Aorta (tissue), 5 donors: ENCODE measurements around the gene EDEM2. TPM values are rescaled to one million over a fixed set of nuclear protein-coding genes. Genes with fewer than 3 reads are reported as not detected.
"Not testable (repeated sequence)": the region's sequence is repeated elsewhere in the genome, so short reads cannot be mapped to it uniquely, and the experiment has no call there.

ENCODE experiments used
- ATAC-seq: fragments of 200-7000 bp; cut with Tn5 transposase; one replicate; pipeline ENCODE4 v1.9.1; 2022; ENCODE audit warnings: moderate library complexity; ENCODE audit not compliant: low FRiP score
- DNase-seq, 2 donors: peaks; one replicate each; pipeline ENCODE4 v3.0.0-alpha.2; 2020
- H3K27ac ChIP-seq, 2 donors: one replicate each; pipeline ENCODE4 v1.5.1; 2013; ENCODE audit warnings: low read length in 2 of 2, mild to moderate bottlenecking in 2 of 2, moderate library complexity in 2 of 2, control low read depth in 1 of 2, inconsistent platforms in 1 of 2, low read depth in 1 of 2
- H3K27me3 ChIP-seq, 2 donors: one replicate each; pipeline ENCODE4 v1.6.1; 2013; ENCODE audit warnings: control low read depth in 1 of 2, low read length in 1 of 2, mild to moderate bottlenecking in 1 of 2, moderate library complexity in 1 of 2; ENCODE audit not compliant: insufficient read depth in 2 of 2, control insufficient read depth in 1 of 2
- H3K36me3 ChIP-seq, 2 donors: one replicate each; pipeline ENCODE4 v1.6.1; 2013; ENCODE audit warnings: control low read depth in 1 of 2, low read length in 1 of 2, mild to moderate bottlenecking in 1 of 2; ENCODE audit not compliant: insufficient read depth in 2 of 2, control insufficient read depth in 1 of 2
- H3K4me1 ChIP-seq, 2 donors: one replicate each; pipeline ENCODE4 v1.6.1; 2013; ENCODE audit warnings: low read length in 2 of 2, control low read depth in 1 of 2, mild to moderate bottlenecking in 1 of 2, moderate library complexity in 1 of 2; ENCODE audit not compliant: insufficient read depth in 2 of 2, control insufficient read depth in 1 of 2
- H3K4me3 ChIP-seq, 2 donors: one replicate each; pipeline ENCODE4 v1.5.1; 2013; ENCODE audit warnings: low read length in 2 of 2, control low read depth in 1 of 2, mild to moderate bottlenecking in 1 of 2
- H3K9me3 ChIP-seq: one replicate; pipeline ENCODE4 v1.6.1; 2013; ENCODE audit warnings: mild to moderate bottlenecking, low read length; ENCODE audit not compliant: control insufficient read depth
- WGBS, 2 donors: extraction: QIAGEN DNeasy Blood & Tissue Kit; methylation state at CpG; one replicate each; pipeline ENCODE4 v1.1.7; 2013; 5-methylcytosine and 5-hydroxymethylcytosine counted together
- intact Hi-C, 2 donors: fragments of 100-400 bp; cut with DNase I; formaldehyde crosslinking; loops; one replicate each; pipeline versions ENCODE4 v1.14.2 to v1.15.0; 2022
- polyA plus RNA-seq, 2 donors: library from polyadenylated mRNA; stranded (reverse); fragments of 200-250 nt; gene quantifications; one replicate each; pipeline ENCODE4 v1.2.3, GENCODE V29; 2013
- total RNA-seq, 2 donors: library from RNA; stranded (reverse); fragmentation: NEBNext Ultra II Directional; extraction: Animal tissue kit (Norgen Biotek cat#: 25700); gene quantifications; one replicate each; pipeline ENCODE4 v1.2.1, GENCODE V29; 2021
- donor health status: healthy with polysubstance abuse.
- donor health status: Bipolar disorder and iron deficiency.
- donor health status: DM: no; HTN: no; CAD: no.
- donor health status: DM: no; HTN: no; CAD: no.
- donor health status: DM: yes; HTN: yes; CAD: no.

Gene EDEM2
- total and polyA plus RNA-seq, 4 donors = 11.0 to 32.1 (median 22.5) TPM

- 62 to 72% methylated on average over 5 of the region's 5 CpGs for WGBS, 2 donors
- Histone ChIP-seq H3K36me3 (no peaks in the 10 kb centered on the region), H3K4me3 (no peak overlapping the region), H3K27ac (no peak overlapping the region), H3K27me3 (no peaks in the 10 kb centered on the region), H3K4me1 (no peaks in the 10 kb centered on the region), H3K9me3 (no peaks in the 10 kb centered on the region)
- DNase-seq (no peak), ATAC-seq (no peak)
- intact Hi-C loops = no loop called here
Observed at GRCh38 chr20:35087791-35088190, 59.3 kb downstream of the EDEM2 start.

DNA sequence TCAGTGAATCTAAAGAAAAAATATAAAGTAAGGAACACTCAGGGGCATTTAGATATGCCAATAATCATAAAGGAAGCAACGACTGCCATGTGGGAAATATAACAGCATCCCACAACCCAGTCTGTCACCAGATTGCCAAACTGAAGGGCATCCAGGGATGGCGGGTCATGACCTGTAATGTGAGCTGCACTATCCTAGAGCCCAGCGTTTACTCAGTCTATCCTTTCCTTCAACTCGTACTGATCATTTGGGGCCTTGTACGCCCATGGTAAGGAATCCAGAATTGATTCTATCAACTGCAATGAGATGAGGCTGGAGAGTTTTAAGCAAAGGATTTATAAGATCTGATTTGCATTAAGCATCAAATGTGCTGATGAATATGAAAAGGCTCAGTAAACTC lies 59.8 kb downstream of the EDEM2 start:
- Histone ChIP-seq H3K4me3 (no peak overlapping the region), H3K36me3 (no peaks in the 10 kb centered on the region), H3K4me1 (no peaks in the 10 kb centered on the region), H3K27ac (no peak overlapping the region), H3K27me3 (no peaks in the 10 kb centered on the region), H3K9me3 (no peaks in the 10 kb centered on the region)
- 62 to 71% methylated on average over 5 of the region's 5 CpGs for WGBS, 2 donors
- DNase-seq (no peak), ATAC-seq (no peak)
- intact Hi-C loops = no loop called here

- 91 to 92% methylated on average over 11 of the region's 11 CpGs for WGBS, 2 donors
- H3K36me3 ChIP-seq = no peaks in the 10 kb centered on the region
- intact Hi-C loops = no loop called here
- DNase-seq = no peak
- H3K9me3 ChIP-seq = no peaks in the 10 kb centered on the region
- no peak overlapping the region for H3K4me3 ChIP-seq
- H3K27ac ChIP-seq = no peak overlapping the region
- H3K27me3 ChIP-seq = no peaks in the 10 kb centered on the region
- peaks cover 0 to 2% of the 10 kb centered on the region in 2 donors for H3K4me1 ChIP-seq
- ATAC-seq = no peak
Observed at GRCh38 chr20:35085477-35086225, 61.5 kb downstream of the EDEM2 start.

DNA sequence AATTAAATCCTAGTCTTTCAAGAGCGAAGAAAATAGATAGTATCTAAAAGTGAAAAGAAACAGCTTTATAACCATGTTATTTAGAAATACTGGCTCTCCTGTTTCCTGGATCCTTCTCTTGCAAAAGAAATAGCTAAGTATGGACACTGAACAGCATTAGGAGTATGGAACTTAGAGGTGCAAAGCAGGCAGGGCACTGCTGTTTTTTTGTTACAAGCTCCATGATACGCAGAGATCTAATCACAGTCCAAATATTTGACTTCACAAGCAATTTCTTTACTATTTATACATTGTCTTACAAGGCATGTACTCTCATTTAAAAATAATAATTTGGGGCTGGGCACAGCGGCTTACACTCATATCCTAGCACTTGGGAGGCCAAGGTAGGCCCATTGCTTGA lies 62.1 kb downstream of the EDEM2 start:
- Histone ChIP-seq H3K4me3 (no peak overlapping the region), H3K36me3 (no peaks in the 10 kb centered on the region), H3K27ac (no peak overlapping the region), H3K27me3 (no peaks in the 10 kb centered on the region), H3K9me3 (no peaks in the 10 kb centered on the region), H3K4me1 (peaks cover 0 to 2% of the 10 kb centered on the region in 2 donors)
- 74 to 76% methylated on average over 3 of the region's 3 CpGs for WGBS, 2 donors
- DNase-seq (no peak), ATAC-seq (no peak)
- intact Hi-C loops = no loop called here

DNA sequence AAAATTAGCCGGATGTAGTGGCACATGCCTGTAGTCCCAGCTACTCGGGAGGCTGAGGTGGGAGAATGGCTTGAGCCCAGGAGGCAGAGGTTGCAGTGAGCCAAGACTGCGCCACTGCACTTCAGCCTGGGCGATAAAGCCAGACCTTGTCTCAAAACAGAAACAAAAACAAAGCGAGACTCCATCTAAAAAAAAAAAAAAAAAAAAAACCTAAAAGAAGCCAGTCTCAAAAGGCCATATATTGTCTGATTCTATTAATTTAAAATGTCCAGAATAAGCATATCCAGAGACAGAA lies 66.8 kb downstream of the EDEM2 start:
- DNase-seq, H3K27ac ChIP-seq, H3K4me3 ChIP-seq, H3K4me1 ChIP-seq, H3K27me3 ChIP-seq, H3K9me3 ChIP-seq, H3K36me3 ChIP-seq, intact Hi-C loops, ATAC-seq: not testable (repeated sequence)
- 13 to 14% methylated on average over 5 of the region's 5 CpGs for WGBS, 2 donors

- no peak overlapping the region for H3K27ac ChIP-seq
- intact Hi-C loops = no loop called here
- no peak overlapping the region for H3K4me3 ChIP-seq
- DNase-seq = no peak
- no peak for ATAC-seq
- H3K9me3 ChIP-seq = no peaks in the 10 kb centered on the region
- peaks cover 4 to 6% of the 10 kb centered on the region in 2 donors for H3K36me3 ChIP-seq
- H3K4me1 ChIP-seq = peaks cover 0 to 2% of the 10 kb centered on the region in 2 donors
- WGBS, 2 donors = 79 to 89% methylated on average over 8 of the region's 8 CpGs
- H3K27me3 ChIP-seq = no peaks in the 10 kb centered on the region
Observed at GRCh38 chr20:35079472-35080347, 67.4 kb downstream of the EDEM2 start.

DNA sequence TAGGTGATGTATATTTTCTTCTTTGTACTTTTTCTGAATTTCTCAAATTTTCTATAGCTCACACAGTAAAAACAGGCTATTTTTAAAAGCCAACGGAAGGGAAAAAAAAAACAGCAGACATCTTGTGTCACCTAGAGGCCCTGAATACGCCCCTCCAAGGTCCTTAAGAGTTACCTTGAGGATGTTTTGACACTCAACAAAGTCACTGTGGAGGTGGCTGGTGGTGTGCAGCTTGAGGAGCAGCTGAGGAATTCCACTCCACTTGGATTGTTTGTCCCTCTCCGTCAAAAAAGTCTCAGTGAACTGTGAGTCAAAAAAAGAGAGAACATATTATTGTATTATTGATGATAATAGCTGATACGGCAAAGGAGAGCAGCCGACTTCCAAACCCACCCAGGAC lies 69.3 kb downstream of the EDEM2 start:
- no peaks in the 10 kb centered on the region for H3K9me3 ChIP-seq
- DNase-seq = no peak
- intact Hi-C loops = no loop called here
- no peak overlapping the region for H3K27ac ChIP-seq
- no peak overlapping the region for H3K4me3 ChIP-seq
- H3K4me1 ChIP-seq = peaks cover 0 to 2% of the 10 kb centered on the region in 2 donors
- no peaks in the 10 kb centered on the region for H3K27me3 ChIP-seq
- WGBS, 2 donors = 94 to 96% methylated on average over 5 of the region's 5 CpGs
- peaks cover 4 to 6% of the 10 kb centered on the region in 2 donors for H3K36me3 ChIP-seq
- no peak for ATAC-seq

DNA sequence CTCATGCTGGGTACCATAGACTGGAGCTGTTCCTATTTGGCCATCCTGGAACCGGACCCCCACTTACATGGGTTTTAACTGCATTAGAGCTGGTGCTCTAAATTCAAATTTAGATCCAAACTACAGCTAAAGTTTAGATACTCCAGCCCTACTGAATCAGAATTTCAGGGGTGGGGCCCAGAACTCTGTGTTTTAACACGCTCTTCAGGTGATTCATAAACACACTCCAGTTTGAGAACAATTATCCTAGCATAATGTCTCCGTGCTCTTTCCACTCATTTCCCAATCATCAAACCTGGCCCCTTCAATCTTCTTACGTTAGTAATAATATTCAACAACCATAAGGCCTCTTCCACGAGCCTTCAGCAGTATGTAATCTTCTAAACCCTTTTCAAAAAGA lies 69.8 kb downstream of the EDEM2 start:
- WGBS, 2 donors = 98% methylated on average over 5 of the region's 5 CpGs
- H3K27ac ChIP-seq = no peak overlapping the region
- no peak overlapping the region for H3K4me3 ChIP-seq
- H3K27me3 ChIP-seq = no peaks in the 10 kb centered on the region
- ATAC-seq = no peak
- intact Hi-C loops = no loop called here
- no peak for DNase-seq
- H3K36me3 ChIP-seq = peaks cover 4 to 6% of the 10 kb centered on the region in 2 donors
- peaks cover 0 to 2% of the 10 kb centered on the region in 2 donors for H3K4me1 ChIP-seq
- H3K9me3 ChIP-seq = no peaks in the 10 kb centered on the region
